ENCODE results near the gene ATOH1.

ATOH1 gene

GRCh38 chr4:93781198-93781597 lies 47.4 kb upstream of the ATOH1 start:
- Histone ChIP-seq H3F3A (ENCODE audit: insufficient read depth) (no peaks in the 10 kb centered on the region), H3K9me3 (ENCODE audit: insufficient read depth, low read length) (no peaks in the 10 kb centered on the region), H3K79me2 (ENCODE audit: insufficient read depth, low read length) (no peaks in the 10 kb centered on the region), H3K4me2 (ENCODE audit: low read depth, low read length, poor library complexity, severe bottlenecking) (no peak overlapping the region), H3K27ac (ENCODE audit: low read depth, low read length) (no peak overlapping the region), H3K9me2 (replicated peaks; ENCODE audit: insufficient read depth, low read length) (no peaks in the 10 kb centered on the region), H3K36me3 (ENCODE audit: low read length) (no peaks in the 10 kb centered on the region), H3K27me3 (ENCODE audit: low read length) (no peaks in the 10 kb centered on the region), H4K20me1 (ENCODE audit: low read depth, low read length) (no peaks in the 10 kb centered on the region), H3K9ac (ENCODE audit: low read length) (no peak overlapping the region), H3K4me3 (ENCODE audit: insufficient read depth, low read length, poor library complexity, severe bottlenecking) (no peak overlapping the region), H2AFZ (ENCODE audit: low read depth, low read length, severe bottlenecking) (no peak overlapping the region)
- TF ChIP-seq CTCF (IDR thresholded peaks at IDR 0.05; ENCODE audit: insufficient read depth, low read length, poor library complexity, severe bottlenecking) (no peak), EZH2phosphoT487 (conservative IDR thresholded peaks at IDR 0.05; ENCODE audit: low read length) (no peak)

- Histone ChIP-seq H3K79me2 (ENCODE audit: insufficient read depth, low read length) (no peaks in the 10 kb centered on the region), H3K9me3 (ENCODE audit: insufficient read depth, low read length) (no peaks in the 10 kb centered on the region), H3K4me2 (ENCODE audit: low read depth, low read length, poor library complexity, severe bottlenecking) (no peak overlapping the region), H4K20me1 (ENCODE audit: low read depth, low read length) (no peaks in the 10 kb centered on the region), H3K27ac (ENCODE audit: low read depth, low read length) (no peak overlapping the region), H3K27me3 (ENCODE audit: low read length) (no peaks in the 10 kb centered on the region), H3K36me3 (ENCODE audit: low read length) (no peaks in the 10 kb centered on the region), H2AFZ (ENCODE audit: low read depth, low read length, severe bottlenecking) (no peak overlapping the region), H3K9ac (ENCODE audit: low read length) (no peak overlapping the region), H3K9me2 (replicated peaks; ENCODE audit: insufficient read depth, low read length) (no peaks in the 10 kb centered on the region), H3F3A (ENCODE audit: insufficient read depth) (no peaks in the 10 kb centered on the region), H3K4me3 (ENCODE audit: insufficient read depth, low read length, poor library complexity, severe bottlenecking) (no peak overlapping the region)
- no peak for TF ChIP-seq EZH2phosphoT487 (conservative IDR thresholded peaks at IDR 0.05; ENCODE audit: low read length)
- TF ChIP-seq CTCF (IDR thresholded peaks at IDR 0.05; ENCODE audit: insufficient read depth, low read length, poor library complexity, severe bottlenecking), result no peak
Measured at GRCh38 chr4:93786149-93786548, 42.4 kb upstream of the ATOH1 start.

- no peaks in the 10 kb centered on the region for H3K9me2 ChIP-seq (replicated peaks; ENCODE audit: insufficient read depth, low read length)
- TF ChIP-seq CTCF (IDR thresholded peaks at IDR 0.05; ENCODE audit: insufficient read depth, low read length, poor library complexity, severe bottlenecking), result no peak
- no peak for TF ChIP-seq EZH2phosphoT487 (conservative IDR thresholded peaks at IDR 0.05; ENCODE audit: low read length)
- H3K4me2 ChIP-seq (ENCODE audit: low read depth, low read length, poor library complexity, severe bottlenecking), result no peak overlapping the region
- H4K20me1 ChIP-seq (ENCODE audit: low read depth, low read length), result no peaks in the 10 kb centered on the region
- no peak overlapping the region for H2AFZ ChIP-seq (ENCODE audit: low read depth, low read length, severe bottlenecking)
- H3K36me3 ChIP-seq (ENCODE audit: low read length), result no peaks in the 10 kb centered on the region
- H3K27ac ChIP-seq (ENCODE audit: low read depth, low read length), result no peak overlapping the region
- no peaks in the 10 kb centered on the region for H3K9me3 ChIP-seq (ENCODE audit: insufficient read depth, low read length)
- H3K79me2 ChIP-seq (ENCODE audit: insufficient read depth, low read length), result no peaks in the 10 kb centered on the region
- H3K27me3 ChIP-seq (ENCODE audit: low read length), result no peaks in the 10 kb centered on the region
- no peak overlapping the region for H3K4me3 ChIP-seq (ENCODE audit: insufficient read depth, low read length, poor library complexity, severe bottlenecking)
- no peak overlapping the region for H3K9ac ChIP-seq (ENCODE audit: low read length)
- H3F3A ChIP-seq (ENCODE audit: insufficient read depth), result no peaks in the 10 kb centered on the region
Measured at GRCh38 chr4:93788712-93789111, 39.8 kb upstream of the ATOH1 start.

Measured in SU-DHL-6 (cell line).